Measurements from ENCODE around the gene TRAF6. TPM values are rescaled to one million over a fixed set of nuclear protein-coding genes. Genes with fewer than 3 reads are reported as not detected.
"Not testable (repeated sequence)": the region's sequence is repeated elsewhere in the genome, so short reads cannot be mapped to it uniquely, and the experiment has no call there.

The TRAF6 gene
- total RNA-seq, 1 experiment from 2014 or later = 9.3 TPM

- H3K4me3 ChIP-seq (replicated peaks in 1 of 2; ENCODE audit: low read depth in 1 of 2, low read length in 2 of 2); H3K9ac ChIP-seq (ENCODE audit: low read length); H3K9me2 ChIP-seq (ENCODE audit: insufficient read depth); H3K36me3 ChIP-seq (ENCODE audit: control insufficient read depth in 1 of 2, insufficient read depth in 2 of 2, low read length in 2 of 2); H3K27me3 ChIP-seq (ENCODE audit: insufficient read depth, low read length); CTCF ChIA-PET; RAD21 ChIA-PET (ENCODE audit: low non-redundant PET in 1 of 2, low total read pairs in 2 of 2, uncharacterized antibody in 2 of 2, unreplicated experiment in 2 of 2); H3K4me2 ChIP-seq (ENCODE audit: low read length); BruUV-seq (replicated peaks); POLR2A ChIA-PET; H3K9me3 ChIP-seq (ENCODE audit: control insufficient read depth in 1 of 2, insufficient read depth in 1 of 2, low read depth in 1 of 2, low read length in 2 of 2); H2AFZ ChIP-seq (ENCODE audit: low read depth, low read length, poor library complexity, severe bottlenecking); H3K4me1 ChIP-seq (ENCODE audit: control insufficient read depth in 1 of 2, insufficient read depth in 2 of 2, low read length in 2 of 2); H3K27ac ChIP-seq (ENCODE audit: low read depth, low read length); DNase-seq (ENCODE audit: low read depth, low spot score); H3K79me2 ChIP-seq (ENCODE audit: insufficient read depth, low read length); H4K20me1 ChIP-seq (ENCODE audit: insufficient read depth); ATAC-seq: not testable (repeated sequence)
- intact Hi-C loops (cut with micrococcal nuclease) = loop anchor here (10.0 kb wide), 1 partner anchor 868 kb away; the partner anchor contains the start of gene FJX1
These were observed 27.0 kb downstream of the TRAF6 start for GRCh38 chr11:36483042-36483441.

- ChIA-PET POLR2A (interaction anchor here (1.0 kb wide), 1 partner anchor 189 kb away, joined by 3 read pairs; no protein-coding TSS in a partner anchor), RAD21 (ENCODE audit: low non-redundant PET in 1 of 2, low total read pairs in 2 of 2, uncharacterized antibody in 2 of 2, unreplicated experiment in 2 of 2) (no interaction called here), CTCF (interaction anchor here (1.3 to 1.4 kb wide), 2 partner anchors 12 to 60 kb away, joined by 4 to 7 read pairs; no protein-coding TSS in a partner anchor)
- BruUV-seq (replicated peaks) = no TSS peak
- Histone ChIP-seq H3K79me2 (ENCODE audit: insufficient read depth, low read length) (no peaks in the 10 kb centered on the region), H3K9me2 (ENCODE audit: insufficient read depth) (no peaks in the 10 kb centered on the region), H3K27ac (ENCODE audit: low read depth, low read length) (no peak overlapping the region), H2AFZ (ENCODE audit: low read depth, low read length, poor library complexity, severe bottlenecking) (no peak overlapping the region), H3K27me3 (ENCODE audit: insufficient read depth, low read length) (no peaks in the 10 kb centered on the region), H3K4me2 (ENCODE audit: low read length) (no peak overlapping the region), H4K20me1 (ENCODE audit: insufficient read depth) (no peaks in the 10 kb centered on the region), H3K36me3 (ENCODE audit: control insufficient read depth in 1 of 2, insufficient read depth in 2 of 2, low read length in 2 of 2) (peaks cover 0 to 2% of the 10 kb centered on the region in 2 experiments; a peak in 2 of 4 replicates), H3K4me3 (replicated peaks in 1 of 2; ENCODE audit: low read depth in 1 of 2, low read length in 2 of 2) (no peak overlapping the region), H3K9me3 (ENCODE audit: control insufficient read depth in 1 of 2, insufficient read depth in 1 of 2, low read depth in 1 of 2, low read length in 2 of 2) (no peaks in the 10 kb centered on the region), H3K4me1 (ENCODE audit: control insufficient read depth in 1 of 2, insufficient read depth in 2 of 2, low read length in 2 of 2) (no peaks in the 10 kb centered on the region), H3K9ac (ENCODE audit: low read length) (no peak overlapping the region)
- DNase-seq (ENCODE audit: low read depth, low spot score) (no peak), ATAC-seq (no peak)
- intact Hi-C loops (cut with micrococcal nuclease) = loop anchor here (10.0 kb wide), 1 partner anchor 866 kb away; the partner anchor contains the start of gene FJX1
- TF ChIP-seq ELF1 (IDR thresholded peaks at IDR 0.05; ENCODE audit: borderline replicate concordance, low read depth) (no peak), CEBPB (IDR thresholded peaks at IDR 0.05; ENCODE audit: low read depth) (no peak), POLR2AphosphoS5 (IDR thresholded peaks at IDR 0.05; ENCODE audit: low read depth, low read length) (no peak), SP1 (IDR thresholded peaks at IDR 0.05; ENCODE audit: low read depth) (no peak)
These were observed 29.2 kb downstream of the TRAF6 start for GRCh38 chr11:36480833-36481232.

Measured in HCT116 (cell line).